Lung (tissue), 12 donors: ENCODE data around the gene TIGAR. TPM values are rescaled to one million over a fixed set of nuclear protein-coding genes. Genes with fewer than 3 reads are reported as not detected.

ENCODE experiments used
- ATAC-seq: fragments of 200-7000 bp; cut with Tn5 transposase; one replicate; pipeline ENCODE4 v1.9.1; 2020; ENCODE audit warnings: moderate number of reproducible peaks; ENCODE audit not compliant: insufficient read depth, low FRiP score
- DNase-seq, 3 donors: peaks; one replicate each; pipeline ENCODE4 v3.0.0-alpha.2; 2013 to 2017
- H3K27ac ChIP-seq, 2 donors: one replicate each; pipeline ENCODE4 v1.5.1; 2013; ENCODE audit warnings: mild to moderate bottlenecking in 2 of 2, moderate library complexity in 2 of 2, control low read depth in 1 of 2, inconsistent platforms in 1 of 2, low read depth in 1 of 2, low read length in 1 of 2
- H3K27me3 ChIP-seq, 3 donors: one replicate each; pipeline ENCODE4 v1.5.1; 2013; ENCODE audit warnings: low read length in 2 of 3; ENCODE audit not compliant: control insufficient read depth in 3 of 3, insufficient read depth in 3 of 3
- H3K36me3 ChIP-seq, 4 donors: one replicate each; pipeline ENCODE4 v1.5.1; 2013; ENCODE audit warnings: low read length in 4 of 4, mild to moderate bottlenecking in 1 of 4, moderate library complexity in 1 of 4; ENCODE audit not compliant: control insufficient read depth in 4 of 4, insufficient read depth in 4 of 4
- H3K4me1 ChIP-seq, 5 donors: one replicate each; pipeline ENCODE4 v1.5.1; 2013; ENCODE audit warnings: low read length in 5 of 5, mild to moderate bottlenecking in 2 of 5, moderate library complexity in 1 of 5; ENCODE audit not compliant: control insufficient read depth in 5 of 5, insufficient read depth in 5 of 5
- H3K4me3 ChIP-seq: one replicate; pipeline ENCODE4 v1.5.1; 2013; ENCODE audit warnings: mild to moderate bottlenecking, control low read depth, moderate library complexity
- H3K9ac ChIP-seq, 2 donors: one replicate each; pipeline ENCODE4 v1.5.1; 2013; ENCODE audit warnings: low read length in 2 of 2, control low read depth in 1 of 2; ENCODE audit not compliant: insufficient read depth in 1 of 2
- H3K9me3 ChIP-seq, 4 donors: one replicate each; pipeline ENCODE4 v1.5.1; 2013; ENCODE audit warnings: low read length in 3 of 4, mild to moderate bottlenecking in 1 of 4, moderate library complexity in 1 of 4; ENCODE audit not compliant: control insufficient read depth in 4 of 4, insufficient read depth in 3 of 4
- WGBS, 2 donors: extraction: QIAGEN DNeasy Blood & Tissue Kit; methylation state at CpG; one replicate each; pipeline ENCODE4 v1.1.7; 2013; 5-methylcytosine and 5-hydroxymethylcytosine counted together
- polyA plus RNA-seq, 2 donors: library from polyadenylated mRNA; stranded (reverse); fragments of 200-250 nt; gene quantifications; one replicate each; pipeline ENCODE4 v1.2.1, GENCODE V29; 2013
- total RNA-seq, 2 donors: library from RNA; depleted of rRNA in 1 of 2; stranded (reverse); fragments of >200 nt in 1 of 2; gene quantifications; one replicate each; pipeline ENCODE4 v1.2.1, GENCODE V29; 2014 to 2021
- TF ChIP-seq, protein P1 (sequence below): IDR thresholded peaks from 2 replicates; pipeline ENCODE4 v1.5.1; 2012; ENCODE audit warnings: mild to moderate bottlenecking; ENCODE audit errors: control extremely low read depth, extremely low read depth
- donor health status: control.
- donor health status: control.
- donor health status: Bipolar disorder and iron deficiency.
- donor health status: healthy.
- donor health status: DM: yes; HTN: yes; CAD: no.

TIGAR gene
- total and polyA plus RNA-seq, 4 donors = 1.6 to 9.1 (median 6.5) TPM

DNA sequence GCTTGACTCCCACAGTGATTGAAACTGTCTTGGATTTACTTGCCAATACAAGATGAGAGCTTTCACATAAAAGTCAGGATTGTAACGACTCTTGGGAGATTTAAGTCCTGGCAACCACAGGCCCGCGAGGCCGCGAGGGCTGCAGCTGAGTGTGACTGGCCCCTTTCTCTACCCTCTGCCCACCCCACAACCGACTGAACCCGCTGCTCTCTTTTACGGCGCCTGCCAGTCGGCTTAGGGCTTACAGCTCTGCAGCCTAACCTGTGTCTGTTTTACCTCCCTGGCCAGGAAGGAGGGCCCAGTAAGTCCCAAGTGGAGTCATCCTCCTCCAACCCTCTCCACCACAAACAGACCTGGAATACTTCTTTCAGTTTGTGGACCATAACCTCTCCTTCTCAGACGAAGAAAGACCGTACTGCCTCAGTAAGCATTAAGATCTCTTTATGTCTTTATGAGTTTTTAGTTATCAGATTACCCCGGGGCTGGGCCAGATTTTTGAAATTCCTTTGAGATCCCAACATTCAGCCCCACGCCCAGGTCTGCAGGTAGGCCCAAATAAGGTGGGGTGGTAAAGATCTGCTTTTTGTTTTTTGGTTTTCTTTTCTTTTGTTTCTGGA, 12.6 kb upstream of the TIGAR start:
- Histone ChIP-seq H3K9ac (no peak overlapping the region), H3K4me1 (peaks cover 0 to 8% (median 2%) of the 10 kb centered on the region in 5 donors), H3K4me3 (no peak overlapping the region), H3K9me3 (no peaks in the 10 kb centered on the region), H3K27me3 (no peaks in the 10 kb centered on the region), H3K36me3 (peaks cover 2 to 20% (median 11%) of the 10 kb centered on the region in 4 donors), H3K27ac (no peak overlapping the region)
- 84 to 88% methylated on average over 14 of the region's 14 CpGs for WGBS, 2 donors
- ATAC-seq (no peak), DNase-seq (no peak)
- TF ChIP-seq, protein P1, sequence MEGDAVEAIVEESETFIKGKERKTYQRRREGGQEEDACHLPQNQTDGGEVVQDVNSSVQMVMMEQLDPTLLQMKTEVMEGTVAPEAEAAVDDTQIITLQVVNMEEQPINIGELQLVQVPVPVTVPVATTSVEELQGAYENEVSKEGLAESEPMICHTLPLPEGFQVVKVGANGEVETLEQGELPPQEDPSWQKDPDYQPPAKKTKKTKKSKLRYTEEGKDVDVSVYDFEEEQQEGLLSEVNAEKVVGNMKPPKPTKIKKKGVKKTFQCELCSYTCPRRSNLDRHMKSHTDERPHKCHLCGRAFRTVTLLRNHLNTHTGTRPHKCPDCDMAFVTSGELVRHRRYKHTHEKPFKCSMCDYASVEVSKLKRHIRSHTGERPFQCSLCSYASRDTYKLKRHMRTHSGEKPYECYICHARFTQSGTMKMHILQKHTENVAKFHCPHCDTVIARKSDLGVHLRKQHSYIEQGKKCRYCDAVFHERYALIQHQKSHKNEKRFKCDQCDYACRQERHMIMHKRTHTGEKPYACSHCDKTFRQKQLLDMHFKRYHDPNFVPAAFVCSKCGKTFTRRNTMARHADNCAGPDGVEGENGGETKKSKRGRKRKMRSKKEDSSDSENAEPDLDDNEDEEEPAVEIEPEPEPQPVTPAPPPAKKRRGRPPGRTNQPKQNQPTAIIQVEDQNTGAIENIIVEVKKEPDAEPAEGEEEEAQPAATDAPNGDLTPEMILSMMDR = no peak

DNA sequence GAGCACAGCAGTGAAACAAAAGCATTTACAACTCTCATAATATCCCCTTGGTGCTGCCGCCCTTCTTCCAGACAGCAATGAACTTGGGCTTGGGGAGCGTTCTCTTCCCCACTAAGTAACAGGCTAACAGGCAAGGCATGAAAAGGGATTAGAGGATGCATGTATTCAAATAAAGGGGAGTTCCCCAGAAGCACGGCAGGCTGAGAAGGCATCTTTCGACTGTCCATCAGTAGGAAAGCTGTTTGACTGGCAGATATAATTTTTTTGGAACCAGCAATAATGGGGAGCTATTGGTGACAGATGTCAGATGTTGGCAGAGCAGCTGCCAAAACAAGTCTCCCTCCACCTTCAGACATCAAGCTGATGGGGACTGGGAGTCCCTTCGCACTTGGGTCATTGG, 9.2 kb upstream of the TIGAR start:
- no peak for ATAC-seq
- H3K9ac ChIP-seq = no peak overlapping the region
- H3K27ac ChIP-seq = no peak overlapping the region
- no peak for DNase-seq
- no peaks in the 10 kb centered on the region for H3K9me3 ChIP-seq
- no peak overlapping the region for H3K4me3 ChIP-seq
- TF ChIP-seq, protein P1 = no peak
- H3K27me3 ChIP-seq = no peaks in the 10 kb centered on the region
- H3K36me3 ChIP-seq = peaks cover 0 to 3% (median 0%) of the 10 kb centered on the region in 4 donors
- WGBS, 2 donors = 95 to 97% methylated on average over 5 of the region's 5 CpGs
- H3K4me1 ChIP-seq = peaks cover 0 to 8% (median 0%) of the 10 kb centered on the region in 5 donors

DNA sequence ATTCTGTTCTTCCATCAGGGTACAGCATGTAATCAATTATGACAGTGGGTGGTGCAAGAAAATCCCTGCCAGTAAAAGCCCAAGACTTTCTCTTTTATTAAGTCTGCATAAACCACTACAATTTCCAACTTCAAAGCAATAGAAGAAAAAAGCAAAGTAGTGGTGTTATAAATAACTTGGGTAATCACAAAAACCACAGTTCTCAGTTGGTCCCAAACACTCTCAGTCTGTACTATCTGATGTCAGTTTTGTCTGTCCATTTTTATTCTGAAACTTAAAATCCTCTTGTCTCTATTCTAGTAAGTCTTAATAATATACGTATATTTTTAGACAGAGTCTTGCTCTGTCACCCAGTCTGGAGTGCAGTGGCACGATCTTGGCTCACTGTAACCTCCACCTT, 8.8 kb upstream of the TIGAR start:
- Histone ChIP-seq H3K4me1 (peaks cover 0 to 8% (median 0%) of the 10 kb centered on the region in 5 donors), H3K27me3 (no peaks in the 10 kb centered on the region), H3K9ac (no peak overlapping the region), H3K4me3 (no peak overlapping the region), H3K27ac (no peak overlapping the region), H3K9me3 (no peaks in the 10 kb centered on the region), H3K36me3 (peaks cover 0 to 3% (median 0%) of the 10 kb centered on the region in 4 donors)
- DNase-seq = no peak
- no peak for ATAC-seq
- WGBS, 2 donors = 91 to 96% methylated on average over 2 of the region's 2 CpGs
- TF ChIP-seq, protein P1 = no peak

DNA sequence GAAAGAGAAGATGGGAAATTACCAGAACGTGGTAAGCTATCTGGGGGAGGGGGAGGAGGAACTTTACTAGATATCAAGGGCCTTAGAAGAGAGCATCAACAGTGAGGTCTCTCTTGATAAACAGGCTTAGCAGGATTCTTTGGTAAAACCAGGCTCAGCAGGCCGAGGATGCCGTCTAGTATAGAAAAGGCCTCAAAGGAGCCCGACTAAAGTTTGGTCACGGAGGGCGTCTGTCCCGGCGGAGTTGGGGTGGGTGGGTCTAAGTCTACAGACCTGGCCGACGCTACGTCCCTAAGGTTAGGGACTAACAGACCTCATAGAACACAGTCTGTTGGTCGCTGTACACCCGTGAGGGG, 538 bp upstream of the TIGAR start:
- H3K27ac ChIP-seq = peak overlapping the region; percentile 73 to 99

More for the DNA sequence above, 538 bp upstream of the TIGAR start:
- Histone ChIP-seq H3K36me3 (no peaks in the 10 kb centered on the region), H3K9me3 (no peaks in the 10 kb centered on the region), H3K4me3 (peak overlapping the region; percentile 62), H3K4me1 (peaks cover 0 to 2% (median 0%) of the 10 kb centered on the region in 5 donors), H3K9ac (peak overlapping the region; percentile 36 to 47), H3K27me3 (no peaks in the 10 kb centered on the region)
- peak; percentile 15 for ATAC-seq
- TF ChIP-seq, protein P1 = no peak
- WGBS, 2 donors = 0 to 1% methylated on average over 13 of the region's 13 CpGs
- DNase-seq = no peak
